ENCODE measurements around the gene PLA2G2F.

DNA sequence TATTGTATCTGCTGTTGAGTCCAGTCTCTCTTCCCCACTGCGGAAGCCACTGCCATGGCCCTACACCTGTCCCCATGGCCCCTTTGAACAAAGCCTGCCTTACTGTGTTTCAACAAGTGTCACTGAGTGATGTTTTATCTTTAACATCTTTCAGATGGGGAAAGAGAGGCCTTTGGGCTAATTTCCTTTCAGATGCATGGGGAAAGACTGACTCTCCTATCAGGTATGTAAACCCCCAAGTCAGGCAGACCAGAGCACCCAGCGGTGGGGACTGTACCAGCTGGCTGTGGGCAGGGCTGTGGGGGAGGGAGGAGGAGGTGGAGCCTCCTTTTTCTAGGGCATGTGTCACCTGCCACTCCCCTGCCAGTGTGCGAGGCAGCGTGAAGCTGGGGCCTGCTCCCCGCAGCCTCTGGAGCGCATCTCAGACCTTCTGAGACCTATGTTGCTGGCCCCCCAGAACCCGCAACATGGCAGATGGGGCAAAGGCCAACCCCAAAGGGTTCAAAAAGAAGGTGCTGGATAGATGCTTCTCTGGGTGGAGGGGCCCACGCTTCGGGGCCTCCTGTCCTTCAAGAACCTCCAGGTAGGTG, at the start of gene PLA2G2F:
- TF ChIP-seq, protein P1, sequence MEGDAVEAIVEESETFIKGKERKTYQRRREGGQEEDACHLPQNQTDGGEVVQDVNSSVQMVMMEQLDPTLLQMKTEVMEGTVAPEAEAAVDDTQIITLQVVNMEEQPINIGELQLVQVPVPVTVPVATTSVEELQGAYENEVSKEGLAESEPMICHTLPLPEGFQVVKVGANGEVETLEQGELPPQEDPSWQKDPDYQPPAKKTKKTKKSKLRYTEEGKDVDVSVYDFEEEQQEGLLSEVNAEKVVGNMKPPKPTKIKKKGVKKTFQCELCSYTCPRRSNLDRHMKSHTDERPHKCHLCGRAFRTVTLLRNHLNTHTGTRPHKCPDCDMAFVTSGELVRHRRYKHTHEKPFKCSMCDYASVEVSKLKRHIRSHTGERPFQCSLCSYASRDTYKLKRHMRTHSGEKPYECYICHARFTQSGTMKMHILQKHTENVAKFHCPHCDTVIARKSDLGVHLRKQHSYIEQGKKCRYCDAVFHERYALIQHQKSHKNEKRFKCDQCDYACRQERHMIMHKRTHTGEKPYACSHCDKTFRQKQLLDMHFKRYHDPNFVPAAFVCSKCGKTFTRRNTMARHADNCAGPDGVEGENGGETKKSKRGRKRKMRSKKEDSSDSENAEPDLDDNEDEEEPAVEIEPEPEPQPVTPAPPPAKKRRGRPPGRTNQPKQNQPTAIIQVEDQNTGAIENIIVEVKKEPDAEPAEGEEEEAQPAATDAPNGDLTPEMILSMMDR (IDR thresholded peaks at IDR 0.05; ENCODE audit: extremely low read depth in 1 of 2, insufficient read depth in 1 of 2, low read depth in 1 of 2, low read length in 2 of 2) = no peak
- TF ChIP-seq EZH2 (IDR thresholded peaks at IDR 0.05; ENCODE audit: borderline replicate concordance, low read depth, low read length, severe bottlenecking) = no peak
- no peak for TF ChIP-seq MYC (IDR thresholded peaks at IDR 0.05; ENCODE audit: low read depth, low read length)
- TF ChIP-seq MAX (IDR thresholded peaks at IDR 0.05; ENCODE audit: insufficient read depth, insufficient read length) = no peak
- no peak for TF ChIP-seq POLR2A (IDR thresholded peaks at IDR 0.05; ENCODE audit: low read depth, low read length)

Data from endothelial cell of umbilical vein (primary cell).